Fibroblast of mammary gland (primary cell): ENCODE data around the gene MAP3K13.

Experiments
- DNase-seq: peaks from one replicate; pipeline ENCODE4 v3.0.0-alpha.2; 2010; ENCODE audit warnings: low read depth
- H3K4me3 ChIP-seq: 2 replicates; pipeline ENCODE4 v1.5.1; 2011; ENCODE audit warnings: low read depth, mild to moderate bottlenecking, low read length, moderate library complexity; ENCODE audit not compliant: control insufficient read depth
- TF ChIP-seq, protein P1 (sequence below): conservative IDR thresholded peaks from 2 replicates; pipeline ENCODE4 v1.5.1; 2011; ENCODE audit warnings: low read depth, low read length, inconsistent platforms; ENCODE audit not compliant: control insufficient read depth, insufficient read depth

The MAP3K13 gene

DNA sequence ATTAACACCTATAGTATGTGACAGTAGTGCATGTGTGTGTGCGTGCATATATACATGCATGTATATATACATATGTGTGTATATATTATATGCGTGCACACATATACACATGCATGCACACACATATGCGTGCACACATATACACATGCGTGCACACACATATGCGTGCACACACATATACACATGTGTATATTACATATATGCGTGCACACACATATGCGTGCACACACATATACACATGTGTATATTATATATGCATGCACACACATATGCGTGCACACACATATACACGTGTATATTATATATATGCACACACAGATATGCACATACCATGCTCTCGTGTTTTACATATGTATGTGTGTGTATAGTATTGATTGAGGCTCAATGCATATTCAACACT, 42.0 kb upstream of the MAP3K13 start:
- TF ChIP-seq, protein P1, sequence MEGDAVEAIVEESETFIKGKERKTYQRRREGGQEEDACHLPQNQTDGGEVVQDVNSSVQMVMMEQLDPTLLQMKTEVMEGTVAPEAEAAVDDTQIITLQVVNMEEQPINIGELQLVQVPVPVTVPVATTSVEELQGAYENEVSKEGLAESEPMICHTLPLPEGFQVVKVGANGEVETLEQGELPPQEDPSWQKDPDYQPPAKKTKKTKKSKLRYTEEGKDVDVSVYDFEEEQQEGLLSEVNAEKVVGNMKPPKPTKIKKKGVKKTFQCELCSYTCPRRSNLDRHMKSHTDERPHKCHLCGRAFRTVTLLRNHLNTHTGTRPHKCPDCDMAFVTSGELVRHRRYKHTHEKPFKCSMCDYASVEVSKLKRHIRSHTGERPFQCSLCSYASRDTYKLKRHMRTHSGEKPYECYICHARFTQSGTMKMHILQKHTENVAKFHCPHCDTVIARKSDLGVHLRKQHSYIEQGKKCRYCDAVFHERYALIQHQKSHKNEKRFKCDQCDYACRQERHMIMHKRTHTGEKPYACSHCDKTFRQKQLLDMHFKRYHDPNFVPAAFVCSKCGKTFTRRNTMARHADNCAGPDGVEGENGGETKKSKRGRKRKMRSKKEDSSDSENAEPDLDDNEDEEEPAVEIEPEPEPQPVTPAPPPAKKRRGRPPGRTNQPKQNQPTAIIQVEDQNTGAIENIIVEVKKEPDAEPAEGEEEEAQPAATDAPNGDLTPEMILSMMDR: no peak
- DNase-seq: no peak
- H3K4me3 ChIP-seq: no peak overlapping the region

GRCh38 chr3:185322101-185322719, 40.7 kb upstream of the MAP3K13 start:
- no peak for DNase-seq

DNA sequence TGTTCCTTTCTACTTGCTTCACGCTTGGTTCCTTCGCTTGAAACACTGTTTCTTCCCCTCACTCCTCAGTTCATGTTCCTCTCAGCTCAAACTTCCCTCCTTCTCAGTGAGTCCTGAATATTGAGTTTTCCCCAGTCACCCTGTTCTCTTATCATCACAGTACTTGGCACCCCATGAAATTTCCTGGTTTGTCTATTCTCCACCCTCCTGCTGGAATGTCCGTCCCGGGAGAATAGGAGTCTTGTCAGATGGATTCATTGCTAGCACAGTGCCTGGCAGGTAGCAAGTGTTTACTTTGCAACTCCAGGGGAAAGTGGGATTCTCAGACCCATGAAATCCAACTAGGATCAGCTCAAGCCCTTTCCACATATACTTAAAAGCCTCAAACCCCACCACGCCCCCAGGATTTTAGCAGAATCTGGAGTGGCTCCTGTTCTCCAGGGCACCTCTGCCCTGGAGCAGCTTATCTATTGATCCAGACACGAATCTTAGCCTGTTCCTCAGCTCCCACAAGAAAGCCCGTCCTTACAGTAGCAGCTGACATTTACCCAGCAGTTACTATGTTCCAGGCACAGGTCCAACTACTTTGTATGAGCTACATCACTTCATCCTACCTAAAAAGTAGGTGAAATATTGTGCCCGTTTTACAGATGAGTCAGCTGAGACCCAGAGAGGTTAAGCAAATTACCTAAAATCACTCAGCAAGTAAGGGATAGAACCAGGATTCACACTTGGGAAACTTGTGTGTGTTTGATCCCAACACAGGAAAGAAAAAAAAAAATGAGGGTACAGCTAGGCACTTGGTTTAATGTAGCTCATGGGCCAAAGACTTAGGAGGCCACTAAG, 36.8 kb upstream of the MAP3K13 start:
- TF ChIP-seq, protein P1: no peak
- H3K4me3 ChIP-seq: no peak overlapping the region
- DNase-seq: no peak

More at GRCh38 chr3:185322101-185322719, 40.7 kb upstream of the MAP3K13 start:
- TF ChIP-seq, protein P1: no peak
- no peak overlapping the region for H3K4me3 ChIP-seq

DNA sequence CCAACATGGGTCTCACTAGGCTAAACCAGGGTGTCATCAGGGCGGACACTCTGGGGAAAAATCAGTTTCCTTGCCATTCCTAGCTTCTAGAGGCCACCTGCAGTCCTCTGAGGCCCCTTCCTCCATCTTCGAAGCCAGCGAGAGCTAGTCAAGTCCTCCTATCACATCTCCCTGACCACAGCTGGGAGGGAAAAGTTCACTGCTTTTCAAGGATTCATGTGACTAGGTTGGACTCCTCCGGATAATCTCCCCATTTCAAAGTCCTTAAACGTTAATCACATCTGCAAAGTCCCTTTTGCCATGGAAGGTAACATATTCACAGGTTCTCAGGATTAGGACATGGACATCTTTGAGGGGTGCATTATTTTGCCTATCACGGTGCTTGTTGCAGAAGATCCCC, 35.9 kb upstream of the MAP3K13 start:
- DNase-seq: no peak
- TF ChIP-seq, protein P1: no peak
- no peak overlapping the region for H3K4me3 ChIP-seq

GRCh38 chr3:185328324-185329004, 34.5 kb upstream of the MAP3K13 start:
- no peak for DNase-seq
- TF ChIP-seq, protein P1: no peak
- H3K4me3 ChIP-seq: no peak overlapping the region

- no peak overlapping the region for H3K4me3 ChIP-seq
- TF ChIP-seq, protein P1: no peak
- no peak for DNase-seq
Observed at GRCh38 chr3:185330238-185330637, 32.7 kb upstream of the MAP3K13 start.
